ENCODE measurements around the gene ANXA3.

DNA sequence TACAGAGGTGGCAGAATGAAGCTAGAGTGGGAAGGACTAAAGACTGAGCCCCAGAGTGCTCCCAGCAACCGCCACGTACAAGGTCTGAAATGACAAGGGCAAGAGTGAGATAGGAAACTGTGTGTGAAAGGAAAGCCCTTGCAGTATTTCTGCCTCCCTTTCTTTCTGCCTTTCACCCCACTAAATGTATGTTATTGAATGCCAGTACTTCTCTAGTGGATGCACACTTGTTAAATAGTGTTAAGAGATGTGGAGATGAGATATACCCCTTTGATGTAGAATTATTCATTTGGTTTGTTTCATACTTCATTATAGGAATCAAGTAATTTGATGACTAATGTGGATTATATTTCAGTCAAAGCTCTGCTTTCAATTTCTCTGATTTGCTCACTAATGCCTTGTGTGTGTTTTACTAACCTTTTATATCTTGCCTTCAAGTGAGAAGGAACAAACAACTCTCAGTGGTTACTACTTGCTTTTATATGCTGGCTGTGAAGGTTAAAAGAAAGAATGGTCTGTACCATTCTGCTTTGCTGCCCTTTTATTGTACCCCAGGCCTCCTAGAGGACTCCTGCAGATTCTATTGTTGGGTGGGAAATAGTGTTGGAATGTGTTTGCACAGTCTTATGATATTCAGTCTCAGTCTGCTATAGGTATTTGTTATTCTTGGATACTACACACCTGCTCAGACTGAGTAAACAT, 8.0 kb upstream of the ANXA3 start:
- TF ChIP-seq CTCF (IDR thresholded peaks at IDR 0.05 in 8 of 11, conservative IDR thresholded peaks at IDR 0.05 in 3 of 11) (no peak), POLR2AphosphoS5 (IDR thresholded peaks at IDR 0.05) (no peak), POLR2A (IDR thresholded peaks at IDR 0.05) (no peak)
